Sigmoid colon (tissue), 4 donors: ENCODE results near the gene MEGF11.

ENCODE experiments used
- CTCF ChIP-seq, 4 experiments: fragments of 450-650 bp in 3 of 4; fragments of 200-600 bp in 1 of 4; IDR thresholded peaks; one replicate each; pipeline ENCODE4 v1.5.1; 2016 to 2019; ENCODE audit warnings: antibody characterized with exemption in 4 of 4, mild to moderate bottlenecking in 3 of 4, moderate library complexity in 2 of 4
- EP300 ChIP-seq, 4 donors: sonication (generic); formaldehyde crosslinking; IDR thresholded peaks; one replicate each; pipeline ENCODE4 v1.6.1; 2017; ENCODE audit warnings: antibody characterized with exemption in 4 of 4
- POLR2A ChIP-seq, 2 donors: fragments of 450-650 bp; IDR thresholded peaks; one replicate each; pipeline ENCODE4 v1.6.1; 2016; ENCODE audit warnings: antibody characterized with exemption in 2 of 2, mild to moderate bottlenecking in 2 of 2, moderate library complexity in 2 of 2
- POLR2AphosphoS5 ChIP-seq, 4 donors: sonication (generic); formaldehyde crosslinking; IDR thresholded peaks; one replicate each; pipeline ENCODE4 v1.6.1; 2017; ENCODE audit warnings: antibody characterized with exemption in 4 of 4

GRCh38 chr15:66229790-66230465 lies 23.6 kb downstream of the MEGF11 start:
- TF ChIP-seq POLR2AphosphoS5 (IDR thresholded peaks at IDR 0.05) (no peak), POLR2A (IDR thresholded peaks at IDR 0.05) (no peak), CTCF (IDR thresholded peaks at IDR 0.05) (no peak), EP300 (IDR thresholded peaks at IDR 0.05) (no peak)
